Epithelial cell of esophagus (primary cell): ENCODE results near the gene IFNK.

Experiments
- DNase-seq: peaks from one replicate; pipeline ENCODE4 v3.0.0; 2010; ENCODE audit warnings: low read depth
- H3K4me3 ChIP-seq: 2 replicates; pipeline ENCODE4 v1.5.1; 2011; ENCODE audit warnings: mild to moderate bottlenecking, low read length, control low read depth
- TF ChIP-seq, protein P1 (sequence below): IDR thresholded peaks from 2 replicates; pipeline ENCODE4 v1.5.1; 2011; ENCODE audit warnings: low read depth, mild to moderate bottlenecking, low read length, control low read depth, inconsistent platforms; ENCODE audit not compliant: insufficient read depth; ENCODE audit errors: missing control alignments

The IFNK gene

DNA sequence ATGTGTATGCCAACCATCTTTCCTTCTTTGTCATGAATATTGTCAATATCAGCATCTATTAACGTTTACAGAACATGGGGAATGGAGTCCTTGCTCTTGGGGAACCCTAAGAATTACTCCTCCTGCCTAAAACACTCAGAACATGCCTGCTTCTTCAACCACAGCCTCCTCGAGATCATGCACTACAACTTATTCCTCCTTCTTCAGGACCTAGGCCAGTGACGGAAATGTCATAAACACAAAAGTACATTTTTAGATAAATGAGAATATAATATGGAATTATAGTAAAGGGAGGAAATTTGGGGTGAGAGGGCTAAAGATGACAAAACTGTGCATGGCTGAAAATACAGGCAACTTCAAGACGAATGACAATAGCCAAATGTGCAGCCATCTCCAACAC, 3.1 kb upstream of the IFNK start:
- TF ChIP-seq, protein P1, sequence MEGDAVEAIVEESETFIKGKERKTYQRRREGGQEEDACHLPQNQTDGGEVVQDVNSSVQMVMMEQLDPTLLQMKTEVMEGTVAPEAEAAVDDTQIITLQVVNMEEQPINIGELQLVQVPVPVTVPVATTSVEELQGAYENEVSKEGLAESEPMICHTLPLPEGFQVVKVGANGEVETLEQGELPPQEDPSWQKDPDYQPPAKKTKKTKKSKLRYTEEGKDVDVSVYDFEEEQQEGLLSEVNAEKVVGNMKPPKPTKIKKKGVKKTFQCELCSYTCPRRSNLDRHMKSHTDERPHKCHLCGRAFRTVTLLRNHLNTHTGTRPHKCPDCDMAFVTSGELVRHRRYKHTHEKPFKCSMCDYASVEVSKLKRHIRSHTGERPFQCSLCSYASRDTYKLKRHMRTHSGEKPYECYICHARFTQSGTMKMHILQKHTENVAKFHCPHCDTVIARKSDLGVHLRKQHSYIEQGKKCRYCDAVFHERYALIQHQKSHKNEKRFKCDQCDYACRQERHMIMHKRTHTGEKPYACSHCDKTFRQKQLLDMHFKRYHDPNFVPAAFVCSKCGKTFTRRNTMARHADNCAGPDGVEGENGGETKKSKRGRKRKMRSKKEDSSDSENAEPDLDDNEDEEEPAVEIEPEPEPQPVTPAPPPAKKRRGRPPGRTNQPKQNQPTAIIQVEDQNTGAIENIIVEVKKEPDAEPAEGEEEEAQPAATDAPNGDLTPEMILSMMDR, result no peak
- no peak overlapping the region for H3K4me3 ChIP-seq

DNA sequence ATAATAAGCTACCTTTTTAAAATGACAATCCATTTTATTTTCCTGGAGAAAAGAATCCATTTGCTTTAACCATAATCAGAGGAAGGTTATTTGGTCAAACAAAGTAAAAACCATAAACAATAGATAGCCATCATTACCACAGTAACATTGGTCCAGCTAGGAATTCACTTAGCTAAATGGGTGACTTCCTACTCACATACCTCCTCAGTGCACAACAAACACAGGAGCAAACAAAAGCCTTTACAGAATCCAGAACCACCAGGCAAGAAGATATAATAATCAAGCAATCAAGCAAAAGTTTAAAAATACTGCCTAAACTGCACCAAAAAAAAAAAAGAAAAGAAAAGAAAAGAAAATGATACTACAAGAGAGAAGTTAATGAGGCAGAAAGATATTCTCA, 949 bp upstream of the IFNK start:
- TF ChIP-seq, protein P1, result no peak
- DNase-seq, result no peak
- no peak overlapping the region for H3K4me3 ChIP-seq

More for the DNA sequence above, 3.1 kb upstream of the IFNK start:
- DNase-seq, result no peak

DNA sequence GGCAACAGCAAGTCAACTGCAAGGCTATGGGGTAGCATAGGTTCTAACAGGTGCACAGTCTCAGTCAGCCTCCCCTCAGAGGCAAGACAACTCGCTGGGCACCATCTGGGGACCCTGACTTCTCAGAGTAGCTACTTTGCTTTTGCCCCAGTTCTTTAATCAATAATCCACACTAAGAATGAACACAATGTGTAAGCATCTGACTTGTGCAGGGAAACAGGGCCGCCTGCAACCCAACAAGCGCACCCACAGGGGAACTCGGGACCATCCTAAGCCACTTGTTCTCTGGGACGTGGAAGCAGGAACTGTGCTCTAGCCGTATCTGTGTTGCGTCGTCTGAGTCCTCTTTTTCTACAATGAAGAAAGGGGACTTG, 3.6 kb downstream of the IFNK start:
- no peak for DNase-seq
- TF ChIP-seq, protein P1, result no peak
- peak overlapping the region; percentile 73 for H3K4me3 ChIP-seq

DNA sequence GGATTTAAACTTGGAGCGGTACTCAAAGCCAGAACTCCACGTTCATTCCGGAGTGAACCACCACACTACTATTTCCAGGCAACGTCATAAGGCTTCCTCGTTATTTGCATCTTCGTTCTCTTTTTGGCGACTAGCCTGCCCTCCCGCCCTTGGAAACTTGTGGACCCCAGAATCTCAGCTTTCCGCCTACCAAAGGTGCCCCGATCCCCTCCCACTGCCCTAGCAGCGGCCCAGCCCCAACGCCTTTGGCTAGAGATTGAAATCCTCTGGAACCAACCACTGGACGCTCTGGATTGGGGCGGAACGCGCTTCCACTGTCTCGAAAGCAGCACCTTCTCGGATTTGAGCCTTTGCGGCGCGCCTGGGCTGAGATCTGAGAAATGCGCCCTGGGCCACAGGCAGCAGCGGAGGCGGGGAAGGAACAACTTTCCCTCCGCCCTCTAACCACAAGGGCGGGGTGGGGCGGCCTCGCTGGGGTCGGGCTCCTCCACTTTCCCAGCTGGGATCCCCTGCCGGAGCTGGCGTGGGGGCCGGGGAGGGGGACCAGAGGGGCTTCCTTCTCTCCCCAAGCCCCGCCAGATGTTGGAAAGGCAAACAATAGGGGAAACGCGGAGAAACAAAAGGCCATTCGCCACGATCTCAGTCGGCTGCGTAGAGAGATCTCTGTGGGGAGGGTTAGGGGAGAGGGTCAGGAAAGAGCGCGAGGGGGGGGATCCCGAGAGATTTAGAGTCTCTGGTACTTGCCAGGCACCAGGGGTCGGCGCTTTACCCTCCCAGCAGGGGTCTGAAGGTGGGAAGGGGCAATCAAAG, 4.2 kb downstream of the IFNK start:
- peak overlapping the region; percentile 73 for H3K4me3 ChIP-seq
- TF ChIP-seq, protein P1, result no peak
- peak; percentile 91 for DNase-seq

DNA sequence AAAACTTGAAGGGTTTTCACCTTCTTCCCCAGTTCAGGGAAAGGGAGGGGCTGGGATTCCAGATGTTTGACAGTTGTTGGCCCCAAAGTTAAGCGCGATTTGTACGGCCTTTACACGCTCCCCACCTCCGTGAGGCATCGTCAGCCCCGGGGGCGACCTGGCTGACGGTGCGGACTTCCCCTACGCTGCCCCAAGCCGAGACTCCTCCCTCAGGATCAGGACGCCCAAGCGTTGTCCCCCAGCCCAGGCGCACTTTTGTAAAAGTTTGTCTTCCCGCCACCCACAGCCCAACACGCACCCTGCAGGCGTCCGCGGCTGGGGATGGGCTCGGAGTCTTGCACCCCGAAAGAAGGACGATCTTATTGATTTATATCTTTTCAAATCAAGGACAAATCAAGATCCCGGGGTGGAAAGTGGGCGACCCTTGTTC, 4.8 kb downstream of the IFNK start:
- TF ChIP-seq, protein P1, result peak; percentile 16
- H3K4me3 ChIP-seq, result peak overlapping the region; percentile 73
- peak; percentile 86 for DNase-seq

DNA sequence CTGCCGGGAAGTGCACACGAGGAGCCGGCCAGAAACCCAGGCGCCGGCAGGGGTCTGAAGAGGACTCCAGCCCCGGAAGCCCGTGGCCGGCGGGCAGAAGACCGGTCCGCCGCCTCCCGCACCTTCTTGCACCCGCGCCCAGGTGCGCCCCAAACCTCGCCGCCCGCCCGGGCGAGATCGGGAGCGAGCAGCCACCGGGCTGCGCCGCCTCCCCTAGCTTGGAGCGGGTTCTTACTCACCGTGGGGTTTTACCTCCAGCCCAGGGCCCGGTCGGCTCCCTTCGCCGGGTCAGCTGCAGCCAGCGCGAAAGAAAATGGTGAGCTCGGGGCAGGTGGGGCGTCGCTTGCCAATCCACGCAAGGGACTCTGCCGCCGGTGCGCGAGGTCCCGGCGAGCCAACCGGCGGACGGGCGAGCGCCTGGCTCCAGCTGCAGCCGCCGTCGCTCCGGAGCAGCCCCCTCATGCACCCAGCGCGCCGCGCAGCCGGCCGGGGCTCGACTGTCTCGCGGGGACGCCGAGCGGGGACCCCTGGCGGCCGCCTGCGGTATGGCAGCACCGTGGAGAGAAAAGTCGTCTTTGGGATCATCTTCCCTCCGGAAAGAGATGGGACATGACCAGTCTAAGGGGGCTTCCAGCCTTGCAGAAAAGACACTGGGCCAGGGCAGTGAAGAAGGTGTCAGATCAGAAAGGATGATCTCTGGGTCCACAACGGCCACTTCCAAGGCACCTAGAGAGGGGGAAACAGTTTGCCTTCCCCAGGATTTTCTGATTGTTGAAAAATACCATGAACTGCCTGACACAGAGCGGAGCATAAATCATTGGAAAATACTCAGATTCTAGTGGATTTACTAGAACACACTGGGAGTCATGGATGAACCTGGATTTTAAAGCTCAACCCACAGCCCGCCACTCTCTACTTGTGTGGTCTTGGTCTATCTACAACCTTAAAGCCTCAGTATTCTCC, 5.5 kb downstream of the IFNK start, which contains the start of gene MOB3B:
MOB3B (minus strand) TSS at position 499 of the 963 bp plus-strand sequence. CDS start 74,264 bp downstream, outside the sequence.
- TF ChIP-seq, protein P1, result peak; percentile 65
- peak within 1 kb of the TSS; percentile 73 for H3K4me3 ChIP-seq
- DNase-seq, result peak; percentile 80
